ENCODE results near the gene ANKK1.

Gene ANKK1

DNA sequence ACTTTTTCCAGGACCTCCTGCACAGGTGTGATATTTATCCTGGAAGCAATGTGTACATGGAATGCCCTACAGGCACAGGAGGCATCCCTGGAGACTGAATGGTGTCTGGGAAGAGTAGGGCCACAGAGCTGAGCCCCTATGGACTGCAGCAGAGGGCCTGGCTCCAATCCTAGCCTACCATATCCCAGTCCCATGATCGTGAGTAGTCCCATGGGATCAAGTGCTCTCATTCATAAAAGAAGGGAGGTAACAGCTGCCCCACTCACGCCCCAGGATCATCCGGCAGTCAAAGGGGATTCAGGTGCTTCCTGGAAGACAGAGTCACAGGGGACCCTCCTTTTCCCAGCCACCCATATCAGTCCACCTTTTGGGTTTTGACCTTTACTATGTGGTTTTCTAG lies 24.0 kb downstream of the ANKK1 start:
- DNase-seq, result peak; percentile 29

DNA sequence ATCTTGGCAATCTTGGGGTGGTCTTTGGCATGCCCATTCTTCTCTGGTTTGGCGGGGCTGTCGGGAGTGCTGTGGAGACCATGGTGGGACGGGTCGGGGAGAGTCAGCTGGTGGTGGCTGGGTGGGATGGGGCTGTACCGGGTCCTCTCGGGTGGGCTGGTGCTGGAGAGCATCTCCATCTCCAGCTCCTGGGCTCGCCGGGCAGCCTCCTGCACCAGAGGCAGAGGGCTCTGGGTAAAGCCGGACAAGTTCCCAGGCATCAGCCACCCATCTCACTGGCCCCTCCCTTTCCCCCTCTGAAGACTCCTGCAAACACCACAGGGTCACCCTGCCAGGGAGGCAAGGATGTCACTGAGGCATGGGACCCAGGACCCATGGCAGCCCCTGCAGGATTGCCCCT lies 25.1 kb downstream of the ANKK1 start:
- no peak for DNase-seq

DNA sequence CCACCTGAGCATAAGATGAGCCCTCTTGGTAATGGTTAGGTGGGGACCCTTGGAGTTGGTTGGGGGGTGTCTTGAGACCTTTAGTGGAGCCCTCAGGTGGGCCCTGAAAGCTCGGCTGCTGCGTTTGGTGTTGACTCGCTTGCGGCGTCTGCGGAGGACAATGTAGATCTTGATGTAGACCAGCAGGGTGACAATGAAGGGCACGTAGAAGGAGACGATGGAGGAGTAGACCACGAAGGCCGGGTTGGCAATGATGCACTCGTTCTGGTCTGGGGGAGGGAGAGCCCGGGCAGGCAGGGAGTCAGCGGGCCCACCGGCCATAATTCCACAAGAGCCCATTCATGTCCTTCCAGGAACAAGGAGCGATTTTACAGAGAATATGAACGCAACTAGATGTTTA lies 27.8 kb downstream of the ANKK1 start:
- no peak for DNase-seq

DNA sequence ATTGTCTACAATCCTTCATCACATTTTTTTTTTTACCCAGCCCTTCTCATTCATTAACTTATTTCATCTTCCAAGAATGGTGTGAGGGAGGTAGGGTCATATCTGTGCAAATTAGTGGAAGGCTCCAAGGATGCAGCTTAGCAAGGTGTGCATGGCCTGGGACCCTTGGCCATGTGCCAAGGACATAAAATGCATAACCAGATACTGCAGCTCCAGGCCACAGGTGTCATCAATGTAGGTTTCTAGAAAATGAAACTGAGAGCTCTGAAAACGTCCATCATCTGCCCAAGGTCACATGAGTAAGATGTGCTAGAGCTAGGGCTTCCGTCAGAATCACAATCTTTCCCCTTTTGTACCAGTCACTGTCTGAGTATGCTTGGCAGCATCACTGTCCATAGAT lies 29.8 kb downstream of the ANKK1 start:
- no peak for DNase-seq

DNA sequence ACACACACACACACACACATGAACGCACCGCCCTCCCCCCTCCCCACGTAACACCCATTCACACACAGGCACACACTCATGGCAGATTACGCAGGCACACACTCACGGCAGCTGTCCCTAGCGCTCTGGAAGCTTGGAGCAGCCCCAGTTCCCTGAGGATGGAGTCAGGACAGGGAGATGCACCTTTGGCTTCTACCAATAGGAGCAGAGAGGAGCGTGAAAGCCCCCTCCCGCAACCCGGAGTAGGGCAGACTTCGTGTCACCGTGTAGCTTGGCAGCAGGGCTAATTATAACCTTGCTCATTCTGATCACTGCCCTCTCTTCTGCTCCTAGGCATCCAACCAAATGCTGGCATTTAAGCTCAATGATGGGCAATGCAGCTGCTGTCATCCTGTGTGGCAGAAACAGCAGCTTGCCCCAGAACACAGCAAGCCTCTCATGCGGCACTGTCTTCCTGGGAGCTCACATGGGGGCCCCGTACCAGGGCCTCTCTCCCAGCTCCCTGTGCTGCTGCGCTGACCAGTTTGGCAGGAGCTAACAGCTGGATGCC lies 31.9 kb downstream of the ANKK1 start:
- no peak for DNase-seq

DNA sequence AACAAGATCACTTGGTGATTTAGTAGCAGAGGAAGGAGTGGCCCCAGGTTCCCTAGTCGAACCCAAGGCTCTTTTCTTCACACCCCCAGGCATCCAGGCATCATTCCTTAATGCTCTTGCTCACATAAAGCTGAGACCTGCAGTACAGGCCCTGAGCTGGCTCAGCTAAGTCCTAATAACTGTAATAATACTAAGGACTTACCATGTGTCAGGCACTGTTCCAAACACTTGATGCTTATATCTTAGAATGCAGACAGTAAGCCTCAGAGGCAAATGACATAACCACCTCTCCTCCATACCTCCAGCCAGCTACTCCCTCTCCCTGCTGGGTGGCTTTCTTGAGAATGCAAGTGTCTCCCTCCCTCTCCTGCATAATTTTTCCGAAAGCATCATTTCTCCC lies 33.2 kb downstream of the ANKK1 start:
- DNase-seq, result no peak

DNA sequence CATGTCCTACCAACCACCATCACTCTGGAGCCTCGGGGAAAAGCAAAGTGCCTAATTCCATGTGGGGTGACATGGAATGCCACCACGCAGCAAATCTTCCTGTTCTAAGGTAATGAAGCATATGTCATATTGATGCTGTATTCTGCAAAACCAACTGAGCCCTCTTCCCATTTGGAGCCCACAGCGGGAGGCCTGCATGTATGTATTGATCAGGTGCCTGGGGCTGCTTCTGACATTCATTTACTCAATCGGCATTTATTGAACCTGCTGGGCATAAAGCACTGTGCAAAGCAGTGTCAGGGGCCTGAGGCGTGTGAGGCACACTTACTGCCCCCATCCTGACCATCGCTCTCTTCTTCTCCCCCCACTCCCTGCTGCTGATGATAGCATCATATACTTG lies 39.1 kb downstream of the ANKK1 start:
- no peak for DNase-seq

DNA sequence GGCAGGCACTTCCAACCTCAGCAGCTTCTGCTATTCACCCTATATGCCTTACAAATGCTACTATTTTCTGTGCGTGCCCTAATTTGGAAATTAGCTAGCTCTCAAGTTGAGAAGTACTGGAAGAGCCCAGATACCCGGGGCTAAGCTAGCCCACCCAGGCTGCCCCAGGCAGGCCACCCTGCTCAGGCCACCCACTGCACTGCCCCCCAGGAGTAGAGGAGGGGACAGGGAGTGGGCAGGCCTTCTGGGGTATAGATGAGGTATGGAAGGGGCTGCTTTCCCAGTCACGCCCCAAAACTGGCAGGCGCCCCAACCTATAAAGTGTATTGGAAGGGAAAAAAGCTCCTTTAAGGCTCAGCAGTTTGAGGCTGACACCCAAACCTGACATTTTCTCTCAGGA lies 44.2 kb downstream of the ANKK1 start:
- DNase-seq, result no peak

DNA sequence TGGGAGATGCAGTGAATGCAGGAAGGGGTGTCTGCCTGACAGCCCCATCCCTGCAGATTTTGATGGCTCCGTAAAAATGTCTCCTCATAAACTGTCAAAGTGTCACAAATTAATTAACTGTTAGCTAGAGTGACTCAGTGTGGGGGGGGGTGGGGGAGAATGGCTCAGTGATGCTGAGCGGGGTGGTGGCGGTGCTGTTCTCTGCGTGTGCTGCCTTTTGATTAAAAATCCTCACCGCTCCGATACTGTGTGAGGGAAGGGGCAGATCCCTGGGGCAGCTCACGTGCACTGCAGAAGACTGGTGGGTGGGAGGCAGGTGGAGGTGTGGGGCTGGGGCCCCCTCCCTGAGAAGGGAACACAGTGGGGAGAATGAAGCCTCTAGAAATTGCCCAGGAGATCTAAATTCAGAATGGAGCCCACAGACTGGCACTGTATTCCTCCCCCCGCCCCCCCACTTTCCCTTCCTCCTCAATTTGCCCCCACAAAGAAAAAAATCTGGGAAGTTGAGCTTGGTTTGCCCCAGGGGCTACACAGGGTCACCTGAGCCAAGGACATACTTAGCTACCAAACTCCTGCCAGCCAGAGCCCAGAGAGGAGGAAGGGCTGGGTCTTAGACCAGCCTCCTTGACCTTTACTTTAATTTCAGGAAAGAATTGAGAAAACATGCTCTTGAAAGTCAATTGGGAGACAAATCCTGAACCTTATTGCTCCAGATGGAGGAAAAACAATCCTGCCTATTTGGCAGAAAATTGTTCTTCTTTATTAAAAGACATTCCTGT lies 47.8 kb downstream of the ANKK1 start:
- DNase-seq, result no peak

DNA sequence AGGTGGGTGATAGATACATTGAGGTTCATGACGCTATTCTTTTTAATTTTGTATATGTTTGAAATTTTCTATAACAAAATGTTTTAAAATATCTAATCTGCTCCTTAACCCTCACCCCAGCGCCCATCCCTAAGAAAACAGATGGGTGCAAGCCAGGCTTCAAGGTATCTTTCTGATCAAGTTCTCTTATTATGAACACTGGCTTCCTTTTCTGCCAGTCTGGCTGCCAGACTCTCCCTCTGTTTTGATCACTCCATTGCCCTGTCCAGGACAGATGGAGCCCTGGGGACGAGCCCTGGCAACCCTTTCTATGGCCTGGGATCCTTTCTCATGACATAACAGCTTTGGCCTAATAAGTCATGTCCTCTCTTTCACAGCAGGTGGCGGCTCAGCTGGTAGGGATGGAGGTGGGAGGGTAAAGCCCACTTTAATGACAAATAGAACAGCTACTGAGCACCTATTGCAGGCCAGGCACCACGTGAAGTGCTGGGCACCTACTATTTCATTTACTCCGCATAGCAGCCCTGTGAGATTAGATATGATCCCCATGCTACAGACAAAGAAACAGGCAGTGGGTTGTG lies 49.2 kb downstream of the ANKK1 start:
- peak; percentile 79 for DNase-seq

DNA sequence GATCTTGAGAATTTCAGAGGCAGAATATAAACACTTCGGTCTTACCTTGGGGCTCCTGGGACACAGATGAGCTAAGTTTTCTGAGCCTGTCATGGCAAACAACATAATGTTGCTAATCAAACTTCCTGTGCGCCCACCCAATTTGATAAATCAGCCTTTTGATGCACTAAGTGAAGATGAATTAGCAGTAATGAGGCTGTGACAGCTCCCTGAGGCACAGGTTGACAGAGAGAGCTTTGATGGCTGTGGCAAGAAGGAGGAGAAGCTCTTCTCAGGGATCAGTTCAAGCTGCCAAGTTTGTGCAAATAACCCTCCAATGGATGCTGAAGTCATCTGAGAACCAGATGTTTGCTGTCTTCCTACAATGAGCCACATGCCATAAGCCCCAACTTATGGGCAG lies 53.2 kb downstream of the ANKK1 start:
- no peak for DNase-seq

DNA sequence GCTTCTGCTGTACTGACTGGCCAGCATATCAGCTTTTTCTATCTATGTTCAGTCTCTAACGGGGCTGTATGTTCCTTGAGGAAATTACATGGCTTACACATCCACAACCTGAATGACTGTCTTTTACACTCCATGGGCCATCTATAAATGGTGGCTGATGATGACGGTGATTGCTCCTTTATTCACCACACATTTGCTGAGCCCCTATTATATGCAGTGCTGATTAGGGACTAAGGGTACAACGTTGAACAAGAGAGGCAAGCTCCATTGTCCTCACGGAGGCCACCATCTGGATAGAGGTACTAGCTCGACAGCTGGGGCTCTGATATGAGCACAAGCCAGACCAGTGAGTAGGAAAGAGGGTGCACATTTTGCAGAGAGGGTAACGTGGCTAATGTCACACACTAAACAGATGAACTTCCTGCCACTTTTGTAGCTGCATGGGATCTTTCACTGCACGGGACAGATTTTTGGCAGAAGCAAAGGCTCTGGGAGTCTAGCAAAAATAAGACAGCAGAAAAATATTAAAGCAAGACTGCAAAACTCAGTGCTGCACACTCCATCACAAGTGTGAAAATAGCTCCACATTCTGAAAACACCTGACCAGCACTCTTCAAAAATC lies 57.0 kb downstream of the ANKK1 start:
- DNase-seq, result peak; percentile 87

DNA sequence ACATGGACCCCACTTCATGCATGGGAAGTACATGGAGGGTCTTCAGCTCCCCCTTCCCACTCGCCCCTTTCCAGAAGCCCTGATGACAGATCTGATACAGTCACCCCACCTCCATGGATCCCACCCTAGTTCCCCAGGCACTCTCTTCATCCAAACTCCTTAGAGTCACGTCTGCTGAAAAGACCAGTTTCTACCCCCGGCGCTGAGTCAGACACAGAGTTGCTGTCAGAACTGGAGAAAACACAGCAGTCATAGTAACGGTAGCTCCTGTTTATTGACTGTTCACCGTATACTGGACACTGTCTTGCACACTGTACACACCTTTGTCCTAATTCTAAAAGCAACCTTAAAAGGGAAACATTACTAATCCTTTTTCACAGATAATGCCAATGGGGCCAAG lies 58.5 kb downstream of the ANKK1 start:
- no peak for DNase-seq

DNA sequence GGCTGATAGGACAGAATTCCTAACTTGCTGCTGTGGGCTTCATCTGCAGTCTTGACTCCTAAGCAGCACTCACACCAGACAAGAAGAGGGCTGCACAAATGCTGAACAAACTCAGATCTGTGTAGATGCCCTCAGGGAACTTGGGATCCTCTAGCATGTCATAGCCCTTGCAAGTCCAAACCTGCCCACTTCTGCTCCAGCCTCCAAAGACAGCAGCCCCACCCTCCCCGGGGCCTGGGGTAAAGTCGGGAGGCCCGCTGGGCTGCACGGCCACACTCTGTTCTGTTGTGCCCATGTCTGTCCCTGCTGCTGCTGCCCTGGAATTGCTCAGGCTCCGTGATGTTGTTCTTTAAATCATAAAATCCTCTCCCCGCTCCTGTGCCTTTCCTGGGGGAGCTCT lies 59.4 kb downstream of the ANKK1 start:
- no peak for DNase-seq

DNA sequence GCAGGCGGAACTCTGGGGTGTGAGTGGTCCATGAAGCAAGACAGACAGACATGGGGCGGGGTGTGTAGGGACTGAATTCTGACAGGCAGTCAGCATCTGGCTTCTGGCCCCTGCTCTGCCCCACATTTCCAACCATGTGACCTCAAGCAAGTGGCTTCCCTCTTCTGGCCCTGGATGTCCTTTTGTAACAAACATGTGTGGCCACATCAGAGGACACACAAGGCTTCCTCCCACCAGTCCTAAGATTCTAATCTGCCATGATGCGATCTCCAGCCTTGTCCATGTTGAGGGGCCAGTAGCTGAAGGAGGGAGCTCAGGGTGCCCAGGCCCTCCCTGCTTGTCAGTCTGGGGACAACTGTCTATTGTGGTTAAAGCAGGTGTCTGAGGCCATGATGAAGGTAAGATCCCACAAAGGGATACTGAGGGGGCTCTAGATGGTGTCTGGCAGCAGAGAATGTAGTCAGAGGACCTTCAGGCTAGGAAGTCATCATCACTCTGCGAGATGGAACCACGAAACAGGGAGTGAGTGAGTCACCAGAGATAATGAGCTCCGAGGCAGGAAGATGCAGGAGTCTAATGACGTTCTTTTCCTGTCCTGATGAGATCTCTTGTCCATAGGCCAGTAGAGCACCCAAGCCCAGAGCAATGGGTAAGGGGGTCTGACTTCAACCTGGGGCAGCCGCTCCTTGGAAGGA lies 60.2 kb downstream of the ANKK1 start:
- DNase-seq, result no peak

DNA sequence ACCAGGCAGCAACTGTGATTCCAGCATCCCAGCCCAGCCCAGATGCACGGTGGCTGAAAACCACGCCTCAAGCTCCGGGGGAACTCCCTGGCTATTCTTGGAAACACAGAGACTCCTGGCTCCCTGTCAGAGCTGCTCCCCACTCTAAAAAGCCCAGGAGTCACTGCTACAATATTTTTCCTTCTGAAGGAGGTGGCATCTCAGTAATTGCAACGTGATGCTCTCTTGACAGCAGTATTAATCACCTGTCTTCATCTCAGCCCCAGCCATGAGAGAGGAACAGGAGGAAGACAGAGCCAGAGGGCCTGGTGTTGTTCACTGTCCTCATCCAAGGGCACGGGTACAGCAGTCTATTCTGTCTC lies 60.7 kb downstream of the ANKK1 start:
- DNase-seq, result no peak

DNA sequence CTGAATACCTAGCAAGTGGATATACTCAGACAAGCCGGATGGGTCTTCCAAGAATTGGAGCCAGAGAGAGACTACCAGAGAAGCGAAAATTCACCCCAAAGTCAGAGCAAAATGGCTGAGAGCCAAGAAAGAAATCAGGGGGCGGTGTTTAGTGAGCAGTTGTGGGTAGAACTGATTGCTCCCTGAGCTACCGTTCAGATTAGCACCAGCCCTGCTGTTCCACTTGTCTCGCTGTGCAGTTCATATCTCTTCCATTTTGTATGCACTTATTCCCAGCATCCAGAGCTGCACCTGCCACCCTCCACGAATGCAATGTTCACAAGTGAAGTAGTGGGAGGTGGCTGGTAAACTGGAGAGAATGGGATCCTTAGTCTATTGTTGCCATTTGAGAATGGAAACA lies 62.2 kb downstream of the ANKK1 start:
- DNase-seq, result no peak

All from NCI-H82 (cell line).